Endothelial cell of umbilical vein (primary cell): Measurements from ENCODE around the gene VIPR1. TPM values are rescaled to one million over a fixed set of nuclear protein-coding genes. Genes with fewer than 3 reads are reported as not detected.

Source experiments
- BruUV-seq: library from RNA; stranded (reverse); fragments of 400-500 nt; replicated peaks from 2 replicates; lab custom pipeline; 2021; lab: Mats Ljungman, UMichigan
- CTCF ChIA-PET: fragments of 300-600, 350-600 bp; sonication (Branson Sonifier 250); formaldehyde crosslinking; loops from one replicate; lab custom pipeline; 2021; ENCODE audit warnings: antibody characterized with exemption, inconsistent platforms; lab: Charles Lee
- POLR2A ChIA-PET: fragments of 300-600, 350-600 bp; sonication (Branson Sonifier 250); formaldehyde crosslinking; loops from one replicate; lab custom pipeline; 2021; ENCODE audit warnings: antibody characterized with exemption, inconsistent platforms; lab: Charles Lee
- DNase-seq: peaks from one replicate; pipeline ENCODE4 v3.0.0-alpha.2; 2011; ENCODE audit warnings: low read depth, low spot score
- FAIRE-seq: peaks from 2 replicates; lab custom pipeline; 2011; peaks lifted over from hg19 to GRCh38; lab: Jason Lieb, UNC
- H2AFZ ChIP-seq: 2 replicates; pipeline ENCODE4 v1.6.0; 2012; ENCODE audit warnings: low read depth, low read length, control low read depth, inconsistent platforms
- H3K27ac ChIP-seq: 2 replicates; pipeline ENCODE4 v1.5.1; 2011; ENCODE audit warnings: low read depth, mild to moderate bottlenecking, control low read depth, low read length, moderate library complexity; ENCODE audit not compliant: insufficient read depth
- H3K27me3 ChIP-seq, 2 experiments: 2 replicates each; pipeline versions ENCODE4 v1.6.0 to v1.6.1; 2011; ENCODE audit warnings: low read length in 2 of 2, mixed read lengths in 1 of 2; ENCODE audit not compliant: control insufficient read depth in 2 of 2, insufficient read depth in 2 of 2
- H3K36me3 ChIP-seq, 2 experiments: 2 replicates in 1 of 2; 3 replicates in 1 of 2; pipeline ENCODE4 v1.5.1; 2011; ENCODE audit warnings: low read length in 2 of 2, mild to moderate bottlenecking in 1 of 2, moderate library complexity in 1 of 2; ENCODE audit not compliant: control insufficient read depth in 2 of 2, insufficient read depth in 2 of 2; ENCODE audit errors: extremely low read depth in 1 of 2
- H3K4me1 ChIP-seq: 3 replicates; pipeline ENCODE4 v1.5.1; 2011; ENCODE audit warnings: mild to moderate bottlenecking, low read length; ENCODE audit not compliant: control insufficient read depth, insufficient read depth; ENCODE audit errors: extremely low read depth
- H3K4me2 ChIP-seq: 2 replicates; pipeline ENCODE4 v1.6.1; 2011; ENCODE audit warnings: low read length, control low read depth, mixed read lengths; ENCODE audit not compliant: insufficient read depth
- H3K4me3 ChIP-seq, 3 experiments: fragments of 200-600 bp in 1 of 3; sonication (generic), shearing (Covaris generic) in 1 of 3; replicated peaks in 1 of 3; 2 replicates each; pipeline ENCODE4 v1.5.1; 2011 to 2016; ENCODE audit warnings: control low read depth in 3 of 3, low read length in 3 of 3, mild to moderate bottlenecking in 2 of 3, inconsistent platforms in 1 of 3, low read depth in 1 of 3, moderate library complexity in 1 of 3; ENCODE audit not compliant: insufficient read depth in 1 of 3
- H3K79me2 ChIP-seq: 2 replicates; pipeline ENCODE4 v1.6.0; 2012; ENCODE audit warnings: low read length, inconsistent platforms; ENCODE audit not compliant: control insufficient read depth, insufficient read depth
- H3K9ac ChIP-seq: replicated peaks from 2 replicates; pipeline ENCODE3; 2011; ENCODE audit warnings: low read length, control low read depth; ENCODE audit not compliant: insufficient read depth; ENCODE audit errors: extremely low read depth
- H3K9me1 ChIP-seq: replicated peaks from 3 replicates; pipeline ENCODE4 v1.6.0; 2011; ENCODE audit warnings: mild to moderate bottlenecking, low read length; ENCODE audit not compliant: control insufficient read depth, insufficient read depth; ENCODE audit errors: extremely low read depth
- H3K9me3 ChIP-seq: replicated peaks from 2 replicates; pipeline ENCODE4 v1.5.1; 2012; ENCODE audit warnings: low read length, inconsistent platforms; ENCODE audit not compliant: control insufficient read depth, insufficient read depth
- H4K20me1 ChIP-seq: replicated peaks from 2 replicates; pipeline ENCODE3; 2011; ENCODE audit warnings: mild to moderate bottlenecking, low read length; ENCODE audit not compliant: control insufficient read depth, insufficient read depth; ENCODE audit errors: extremely low read depth
- EZH2 ChIP-seq: IDR thresholded peaks from 2 replicates; pipeline ENCODE4 v1.6.1; 2012; ENCODE audit warnings: borderline replicate concordance, low read depth, mild to moderate bottlenecking, moderate library complexity, low read length, inconsistent platforms; ENCODE audit not compliant: severe bottlenecking
- FOS ChIP-seq: IDR thresholded peaks from 2 replicates; pipeline ENCODE4 v1.6.1; 2011; ENCODE audit warnings: mild to moderate bottlenecking, low read length, moderate library complexity, borderline replicate concordance; ENCODE audit not compliant: insufficient read depth
- GATA2 ChIP-seq: IDR thresholded peaks from 2 replicates; pipeline ENCODE4 v1.7.0; 2011; ENCODE audit warnings: low read depth, mild to moderate bottlenecking, moderate library complexity, mixed read lengths, low read length; ENCODE audit not compliant: insufficient read length, insufficient read depth
- JUN ChIP-seq: IDR thresholded peaks from 2 replicates; pipeline ENCODE4 v1.6.1; 2011; ENCODE audit warnings: borderline replicate concordance, low read depth; ENCODE audit not compliant: insufficient read length, insufficient read depth
- MYC ChIP-seq: IDR thresholded peaks from one replicate; pipeline ENCODE4 v1.6.1; 2011; ENCODE audit warnings: mild to moderate bottlenecking, low read depth, low read length
- POLR2A ChIP-seq: IDR thresholded peaks from 2 replicates; pipeline ENCODE4 v1.6.1; 2012; ENCODE audit warnings: low read depth, mild to moderate bottlenecking, control low read depth, low read length
- POLR2AphosphoS5 ChIP-seq: IDR thresholded peaks from 2 replicates; pipeline ENCODE4 v1.6.1; 2012; ENCODE audit warnings: low read depth, mild to moderate bottlenecking, control low read depth, low read length, moderate library complexity; ENCODE audit not compliant: insufficient read depth
- dilution Hi-C: fragments of 300-500 bp; cut with MboI; formaldehyde crosslinking; loops from one replicate; pipeline ENCODE4 v1.15.0; 2019; ENCODE audit warnings: low sequenced_read_pairs; ENCODE audit not compliant: extremely low pct_ligation_motif_present
- intact Hi-C: fragments of 100-400 bp; cut with micrococcal nuclease; formaldehyde crosslinking; loops from one replicate; pipeline ENCODE4 v1.10.0; 2022
- polyA plus RNA-seq, 4 experiments: library from polyadenylated mRNA; depleted of rRNA in 3 of 4; stranded (reverse) in 3 of 4; unstranded in 1 of 4; fragments of >200 nt; gene quantifications; 2 replicates each; pipeline versions ENCODE4 v1.2.1 to v1.2.3, GENCODE V29; 2011 to 2012; ENCODE audit warnings: missing spikeins in 1 of 4
- total RNA-seq: library from RNA; stranded (reverse); gene quantifications from 2 replicates; pipeline ENCODE4 v1.2.3, GENCODE V29; 2021
- TF ChIP-seq, protein P1 (sequence below), 2 donors: IDR thresholded peaks; 1 replicate in 1 of 2; 2 replicates in 1 of 2; pipeline ENCODE4 v1.5.1; 2011; ENCODE audit warnings: low read length in 2 of 2, mild to moderate bottlenecking in 2 of 2, moderate library complexity in 2 of 2, control low read depth in 1 of 2, inconsistent platforms in 1 of 2, low read depth in 1 of 2; ENCODE audit not compliant: insufficient read depth in 1 of 2; ENCODE audit errors: extremely low read depth in 1 of 2
- TF ChIP-seq, protein P2 (sequence below): IDR thresholded peaks from 2 replicates; pipeline ENCODE4 v1.6.1; 2011; ENCODE audit not compliant: insufficient read depth, insufficient read length

The VIPR1 gene
- total and polyA plus RNA-seq, 2 donors (not counting 3 experiments of a cell fraction or from before 2014, with no cell fraction given) = 3.8 to 4.7 TPM

DNA sequence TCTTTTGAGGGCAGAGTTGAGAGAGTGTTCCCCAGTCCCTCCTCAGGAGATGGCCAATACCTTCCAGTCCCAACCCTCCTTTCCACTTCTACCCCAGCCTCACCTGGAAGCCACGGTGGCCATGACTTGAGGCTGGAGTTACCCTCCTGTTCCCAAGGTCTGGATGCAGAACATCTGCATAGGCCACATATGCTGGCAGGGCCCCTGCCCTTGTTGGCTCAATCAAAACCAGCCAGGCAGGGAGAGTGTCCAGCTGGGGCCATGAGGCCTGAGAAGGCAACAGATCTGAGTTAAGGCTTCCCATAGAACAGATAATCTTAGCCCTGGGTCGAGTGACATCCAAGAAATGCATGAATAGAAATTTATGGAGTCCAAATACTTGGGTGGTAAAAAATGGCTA lies 23.6 kb upstream of the VIPR1 start:
- ChIA-PET POLR2A (no interaction called here), CTCF (interaction anchor here (0.8 to 1.6 kb wide), 2 partner anchors 23 to 57 kb away, joined by 3 to 4 read pairs; no protein-coding TSS in a partner anchor)
- peaks cover 13% of the 10 kb centered on the region for H3K4me1 ChIP-seq
- intact Hi-C loops (no loop called here), dilution Hi-C loops (no loop called here)
- no peaks in the 10 kb centered on the region for H3K79me2 ChIP-seq
- no peaks in the 10 kb centered on the region for H3K9me1 ChIP-seq
- TF ChIP-seq GATA2 (no peak), EZH2 (no peak)
- no TSS peak for BruUV-seq
- no peak overlapping the region for H3K4me2 ChIP-seq
- H2AFZ ChIP-seq = no peak overlapping the region
- DNase-seq = no peak
- no peak overlapping the region for H3K9ac ChIP-seq
- H3K4me3 ChIP-seq = no peak overlapping the region
- no peaks in the 10 kb centered on the region for H3K36me3 ChIP-seq
- no peak for FAIRE-seq
- H3K9me3 ChIP-seq = no peaks in the 10 kb centered on the region
- no peaks in the 10 kb centered on the region for H4K20me1 ChIP-seq
- peaks cover 0 to 1% of the 10 kb centered on the region in 2 experiments for H3K27me3 ChIP-seq
- H3K27ac ChIP-seq = no peak overlapping the region

DNA sequence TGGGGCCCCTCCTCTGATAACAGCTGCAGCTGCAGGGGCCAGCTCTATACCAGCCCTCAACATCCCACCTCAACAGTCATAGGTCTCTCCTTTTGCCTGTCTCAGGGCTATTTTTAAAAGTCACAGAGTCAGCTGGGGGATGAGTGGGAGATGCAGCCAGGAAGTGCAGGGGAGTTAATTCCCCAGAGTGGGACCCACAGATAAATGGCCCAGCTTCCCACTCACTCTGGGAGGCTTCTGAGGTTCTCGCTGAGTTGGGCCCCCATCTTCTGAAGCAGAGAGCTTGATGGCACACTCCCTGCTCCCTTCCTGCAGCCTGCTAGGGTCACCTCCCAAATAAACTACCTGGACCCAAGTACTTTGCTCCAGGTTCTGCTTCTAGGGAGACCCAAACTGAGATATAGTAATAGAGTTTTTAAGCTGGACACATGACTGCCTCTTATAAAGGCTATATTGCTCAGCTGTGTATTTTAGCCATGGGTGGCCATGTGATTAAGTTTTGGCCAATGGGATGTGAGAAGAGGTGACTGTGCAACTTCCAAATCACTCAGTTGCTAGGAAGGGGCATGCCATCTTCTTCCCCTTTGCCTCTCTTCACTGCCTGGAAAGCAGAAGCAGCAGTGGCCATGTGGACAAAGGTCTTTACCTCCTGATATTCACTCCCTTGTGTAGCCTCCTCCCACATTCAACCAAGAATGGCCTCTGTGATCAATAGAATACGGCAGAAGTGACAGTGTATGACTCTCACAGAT lies 15.5 kb upstream of the VIPR1 start:
- Histone ChIP-seq H3K27ac (no peak overlapping the region), H3K79me2 (no peaks in the 10 kb centered on the region), H3K9ac (no peak overlapping the region), H3K36me3 (no peaks in the 10 kb centered on the region), H3K4me2 (no peak overlapping the region), H3K27me3 (peaks cover 3 to 4% of the 10 kb centered on the region in 2 experiments), H3K4me3 (no peak overlapping the region), H3K4me1 (peaks cover 12% of the 10 kb centered on the region), H3K9me3 (no peaks in the 10 kb centered on the region), H4K20me1 (no peaks in the 10 kb centered on the region), H3K9me1 (no peaks in the 10 kb centered on the region), H2AFZ (no peak overlapping the region)
- TF ChIP-seq FOS (no peak), GATA2 (no peak), MYC (no peak), JUN (no peak), EZH2 (no peak), POLR2AphosphoS5 (no peak), POLR2A (no peak)
- TF ChIP-seq, protein P1, sequence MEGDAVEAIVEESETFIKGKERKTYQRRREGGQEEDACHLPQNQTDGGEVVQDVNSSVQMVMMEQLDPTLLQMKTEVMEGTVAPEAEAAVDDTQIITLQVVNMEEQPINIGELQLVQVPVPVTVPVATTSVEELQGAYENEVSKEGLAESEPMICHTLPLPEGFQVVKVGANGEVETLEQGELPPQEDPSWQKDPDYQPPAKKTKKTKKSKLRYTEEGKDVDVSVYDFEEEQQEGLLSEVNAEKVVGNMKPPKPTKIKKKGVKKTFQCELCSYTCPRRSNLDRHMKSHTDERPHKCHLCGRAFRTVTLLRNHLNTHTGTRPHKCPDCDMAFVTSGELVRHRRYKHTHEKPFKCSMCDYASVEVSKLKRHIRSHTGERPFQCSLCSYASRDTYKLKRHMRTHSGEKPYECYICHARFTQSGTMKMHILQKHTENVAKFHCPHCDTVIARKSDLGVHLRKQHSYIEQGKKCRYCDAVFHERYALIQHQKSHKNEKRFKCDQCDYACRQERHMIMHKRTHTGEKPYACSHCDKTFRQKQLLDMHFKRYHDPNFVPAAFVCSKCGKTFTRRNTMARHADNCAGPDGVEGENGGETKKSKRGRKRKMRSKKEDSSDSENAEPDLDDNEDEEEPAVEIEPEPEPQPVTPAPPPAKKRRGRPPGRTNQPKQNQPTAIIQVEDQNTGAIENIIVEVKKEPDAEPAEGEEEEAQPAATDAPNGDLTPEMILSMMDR (IDR thresholded peaks at IDR 0.05; ENCODE audit: extremely low read depth in 1 of 2, insufficient read depth in 1 of 2, low read depth in 1 of 2, low read length in 2 of 2) = no peak
- TF ChIP-seq, protein P2, sequence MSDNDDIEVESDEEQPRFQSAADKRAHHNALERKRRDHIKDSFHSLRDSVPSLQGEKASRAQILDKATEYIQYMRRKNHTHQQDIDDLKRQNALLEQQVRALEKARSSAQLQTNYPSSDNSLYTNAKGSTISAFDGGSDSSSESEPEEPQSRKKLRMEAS = no peak
- CTCF ChIA-PET = interaction anchor here (1.3 kb wide), 1 partner anchor 10 kb away, joined by 8 read pairs; no protein-coding TSS in a partner anchor
- dilution Hi-C loops (no loop called here), intact Hi-C loops (no loop called here)
- no peak for FAIRE-seq
- DNase-seq = no peak
- no TSS peak for BruUV-seq
- POLR2A ChIA-PET = no interaction called here
